Suprapubic skin (tissue), 4 donors: ENCODE results near the gene TTYH2. TPM values are rescaled to one million over a fixed set of nuclear protein-coding genes. Genes with fewer than 3 reads are reported as not detected.

Experiments
- DNase-seq, 2 donors: peaks; one replicate each; pipeline ENCODE4 v3.0.0-alpha.2; 2019; ENCODE audit warnings: low spot score in 2 of 2
- H3K27ac ChIP-seq: fragments of 200-600 bp; sonication (generic); one replicate; pipeline ENCODE4 v1.5.1; 2019
- H3K27me3 ChIP-seq: fragments of 200-600 bp; sonication (generic); one replicate; pipeline ENCODE4 v1.5.1; 2019
- H3K36me3 ChIP-seq: fragments of 200-600 bp; sonication (generic); one replicate; pipeline ENCODE4 v1.5.1; 2019
- H3K4me1 ChIP-seq: fragments of 200-600 bp; sonication (generic); one replicate; pipeline ENCODE4 v1.5.1; 2019
- H3K4me3 ChIP-seq: fragments of 200-600 bp; sonication (generic); one replicate; pipeline ENCODE4 v1.5.1; 2019; ENCODE audit warnings: mild to moderate bottlenecking
- H3K9me3 ChIP-seq: fragments of 200-600 bp; sonication (generic); one replicate; pipeline ENCODE4 v1.5.1; 2019
- CTCF ChIP-seq, 2 donors: fragments of 200-600 bp in 1 of 2; fragments of 450-650 bp in 1 of 2; sonication (generic) in 1 of 2; IDR thresholded peaks; one replicate each; pipeline ENCODE4 v1.5.1; 2016 to 2019; ENCODE audit warnings: antibody characterized with exemption in 2 of 2, mild to moderate bottlenecking in 1 of 2, moderate library complexity in 1 of 2
- EP300 ChIP-seq: sonication (generic); formaldehyde crosslinking; IDR thresholded peaks from one replicate; pipeline ENCODE4 v1.6.1; 2017; ENCODE audit warnings: antibody characterized with exemption
- POLR2A ChIP-seq, 2 donors: fragments of 450-650 bp; IDR thresholded peaks; one replicate each; pipeline ENCODE4 v1.6.1; 2017; ENCODE audit warnings: antibody characterized with exemption in 2 of 2, mild to moderate bottlenecking in 2 of 2, moderate library complexity in 2 of 2
- POLR2AphosphoS5 ChIP-seq, 3 donors: sonication (generic); formaldehyde crosslinking; IDR thresholded peaks; one replicate each; pipeline ENCODE4 v1.6.1; 2017; ENCODE audit warnings: antibody characterized with exemption in 3 of 3
- WGBS: methylation state at CpG from one replicate; pipeline ENCODE4 v1.1.5; 2018; 5-methylcytosine and 5-hydroxymethylcytosine counted together
- total RNA-seq, 4 donors: library from RNA; depleted of rRNA; stranded (reverse); fragments of >200 nt; gene quantifications; one replicate each; pipeline ENCODE4 v1.1.0, GENCODE V29; 2016

Gene TTYH2
- total RNA-seq, 4 donors from 2014 or later = 5.7 to 12.0 (median 8.2) TPM

DNA sequence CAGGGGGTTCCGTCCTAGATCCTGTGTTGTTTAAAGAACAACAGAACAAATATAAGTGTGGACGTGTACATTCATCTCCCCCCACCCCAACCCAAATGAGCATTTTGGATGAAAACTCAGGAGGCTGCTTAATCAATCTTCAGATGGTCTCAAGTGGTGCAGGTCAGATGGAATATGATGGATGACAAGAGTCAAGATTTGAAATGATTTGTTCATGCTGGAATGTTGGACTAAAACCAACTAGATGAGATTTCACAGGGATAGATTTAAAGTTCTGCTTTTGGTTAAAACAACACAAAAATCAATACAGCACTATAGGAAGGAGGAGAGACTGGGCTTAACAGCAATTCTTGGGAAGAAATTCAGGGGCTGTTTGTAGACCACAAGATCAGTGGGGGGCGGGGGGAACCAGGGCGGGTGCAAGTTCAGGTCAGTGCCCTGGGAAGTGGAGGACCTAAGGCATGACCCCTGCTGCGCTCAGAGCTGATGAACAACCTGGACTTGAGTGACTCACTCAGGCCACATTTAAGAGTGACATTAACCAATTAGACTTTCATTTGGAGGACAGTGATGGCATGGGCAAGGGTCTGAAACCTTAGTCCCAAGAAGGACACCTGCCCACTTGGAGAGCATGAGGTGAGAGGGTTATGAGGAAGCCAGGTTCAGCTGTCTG, 15.1 kb downstream of the TTYH2 start:
- no peak overlapping the region for H3K27ac ChIP-seq
- H3K4me3 ChIP-seq = no peak overlapping the region
- no peaks in the 10 kb centered on the region for H3K27me3 ChIP-seq
- H3K4me1 ChIP-seq = no peaks in the 10 kb centered on the region
- TF ChIP-seq POLR2A (IDR thresholded peaks at IDR 0.05) (no peak), CTCF (IDR thresholded peaks at IDR 0.05) (no peak), EP300 (no peak), POLR2AphosphoS5 (IDR thresholded peaks at IDR 0.05) (no peak)
- WGBS = 94% methylated on average over 5 of the region's 5 CpGs
- H3K36me3 ChIP-seq = peaks cover 2% of the 10 kb centered on the region
- DNase-seq = no peak
- H3K9me3 ChIP-seq = no peaks in the 10 kb centered on the region

DNA sequence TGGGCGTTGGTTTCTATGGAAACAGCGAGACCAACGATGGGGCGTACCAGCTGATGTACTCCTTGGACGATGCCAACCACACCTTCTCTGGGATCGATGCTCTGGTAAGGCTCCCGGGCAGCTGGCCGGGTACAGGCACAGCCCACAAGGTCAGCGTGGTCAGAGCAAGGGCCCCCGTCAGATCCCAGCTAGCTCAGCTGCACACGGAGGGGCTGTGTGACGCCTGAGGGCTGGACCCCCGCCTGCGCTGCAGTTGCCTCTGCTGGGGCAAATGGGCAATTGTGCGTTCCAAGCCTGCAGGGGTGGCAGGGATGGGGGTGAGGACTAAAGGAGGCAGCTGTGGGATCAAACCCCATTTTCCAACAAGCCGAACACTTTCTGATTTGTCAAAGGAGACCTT, 17.5 kb downstream of the TTYH2 start:
- Histone ChIP-seq H3K27me3 (no peaks in the 10 kb centered on the region), H3K4me3 (no peak overlapping the region), H3K9me3 (no peaks in the 10 kb centered on the region), H3K4me1 (no peaks in the 10 kb centered on the region), H3K27ac (no peak overlapping the region), H3K36me3 (no peaks in the 10 kb centered on the region)
- TF ChIP-seq POLR2AphosphoS5 (IDR thresholded peaks at IDR 0.05) (no peak), CTCF (IDR thresholded peaks at IDR 0.05) (no peak), POLR2A (IDR thresholded peaks at IDR 0.05) (no peak), EP300 (no peak)
- DNase-seq = no peak
- 94% methylated on average over 10 of the region's 16 CpGs for WGBS

GRCh38 chr17:74231928-74232907, 18.8 kb downstream of the TTYH2 start:
- TF ChIP-seq CTCF (IDR thresholded peaks at IDR 0.05) (no peak), EP300 (no peak), POLR2AphosphoS5 (IDR thresholded peaks at IDR 0.05) (no peak), POLR2A (IDR thresholded peaks at IDR 0.05) (no peak)
- H3K27ac ChIP-seq = no peak overlapping the region
- WGBS = 87% methylated on average over 12 of the region's 17 CpGs
- DNase-seq = no peak
- no peaks in the 10 kb centered on the region for H3K27me3 ChIP-seq
- no peak overlapping the region for H3K4me3 ChIP-seq
- H3K4me1 ChIP-seq = no peaks in the 10 kb centered on the region
- H3K36me3 ChIP-seq = no peaks in the 10 kb centered on the region
- H3K9me3 ChIP-seq = no peaks in the 10 kb centered on the region

DNA sequence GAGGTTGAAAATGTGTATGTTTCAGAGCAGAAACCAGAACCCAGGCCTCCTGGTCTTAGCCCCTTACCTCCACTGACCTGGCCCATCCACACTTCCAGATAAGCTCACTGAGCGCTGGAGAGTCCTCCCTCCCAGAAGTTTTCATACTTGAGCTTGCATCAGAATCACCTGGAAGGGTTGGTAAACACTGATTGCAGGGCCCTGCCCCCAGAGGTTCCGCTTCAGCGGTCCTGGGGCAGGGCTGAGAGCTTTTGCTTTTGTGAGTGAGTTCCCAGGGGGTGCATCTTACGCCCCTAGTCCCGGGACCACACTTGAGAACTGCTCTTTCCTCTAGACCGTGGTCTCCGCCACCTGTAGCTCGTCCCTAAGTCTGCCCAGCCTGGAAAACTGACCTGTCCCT, 20.6 kb downstream of the TTYH2 start:
- no peaks in the 10 kb centered on the region for H3K36me3 ChIP-seq
- H3K4me1 ChIP-seq = no peaks in the 10 kb centered on the region
- TF ChIP-seq CTCF (IDR thresholded peaks at IDR 0.05) (no peak), POLR2AphosphoS5 (IDR thresholded peaks at IDR 0.05) (no peak), EP300 (no peak), POLR2A (IDR thresholded peaks at IDR 0.05) (no peak)
- no peak overlapping the region for H3K27ac ChIP-seq
- H3K27me3 ChIP-seq = no peaks in the 10 kb centered on the region
- 87% methylated on average over 8 of the region's 8 CpGs for WGBS
- no peak for DNase-seq
- no peaks in the 10 kb centered on the region for H3K9me3 ChIP-seq
- no peak overlapping the region for H3K4me3 ChIP-seq

GRCh38 chr17:74234486-74234885, 21.1 kb downstream of the TTYH2 start:
- 75% methylated on average over 1 of the region's 1 CpG for WGBS
- H3K27me3 ChIP-seq = no peaks in the 10 kb centered on the region
- TF ChIP-seq CTCF (IDR thresholded peaks at IDR 0.05) = no peak
- TF ChIP-seq POLR2A (IDR thresholded peaks at IDR 0.05) = no peak
- TF ChIP-seq POLR2AphosphoS5 (IDR thresholded peaks at IDR 0.05) = no peak
- H3K9me3 ChIP-seq = no peaks in the 10 kb centered on the region
- no peak overlapping the region for H3K4me3 ChIP-seq
- H3K27ac ChIP-seq = no peak overlapping the region
- no peak for DNase-seq
- H3K36me3 ChIP-seq = no peaks in the 10 kb centered on the region
- H3K4me1 ChIP-seq = no peaks in the 10 kb centered on the region
